WTC11 (cell line): ENCODE data around the gene DYRK3. TPM values are rescaled to one million over a fixed set of nuclear protein-coding genes. Genes with fewer than 3 reads are reported as not detected.

Experiments used
- ATAC-seq: fragments of 200-7000 bp; cut with Tn5 transposase; 2 replicates; pipeline ENCODE4 v1.10.0; 2021; ENCODE audit warnings: mild to moderate bottlenecking, moderate library complexity
- CTCF ChIA-PET: fragments of 300-600 bp; sonication (Branson Sonifier 250); formaldehyde crosslinking; loops from one replicate; lab custom pipeline; 2021; ENCODE audit warnings: antibody characterized with exemption; lab: Charles Lee
- POLR2A ChIA-PET: fragments of 350-600 bp; sonication (Branson Sonifier 250); formaldehyde crosslinking; loops from one replicate; lab custom pipeline; 2021; ENCODE audit warnings: antibody characterized with exemption; lab: Charles Lee
- DNase-seq: peaks from one replicate; pipeline ENCODE4 v3.0.0; 2021; ENCODE audit warnings: low spot score
- H3K27ac Mint-ChIP-seq: 2 replicates; pipeline ENCODE4 v1.8.0; 2021; ENCODE audit warnings: mixed read lengths
- H3K27me3 Mint-ChIP-seq: 2 replicates; pipeline ENCODE4 v1.8.0; 2021; ENCODE audit warnings: low read depth, mild to moderate bottlenecking, moderate library complexity, mixed read lengths
- H3K36me3 Mint-ChIP-seq: 2 replicates; pipeline ENCODE4 v1.8.0; 2021; ENCODE audit warnings: mixed read lengths
- H3K4me1 Mint-ChIP-seq: 2 replicates; pipeline ENCODE4 v1.8.0; 2022; ENCODE audit warnings: mixed read lengths
- H3K4me3 Mint-ChIP-seq: 2 replicates; pipeline ENCODE4 v1.8.0; 2021; ENCODE audit warnings: mild to moderate bottlenecking, moderate library complexity, mixed read lengths
- H3K9me3 Mint-ChIP-seq: 2 replicates; pipeline ENCODE4 v1.8.0; 2021; ENCODE audit warnings: mixed read lengths
- CREM ChIP-seq: sonication (generic); formaldehyde crosslinking; IDR thresholded peaks from 2 replicates; pipeline ENCODE4 v1.8.1; 2022; ENCODE audit warnings: mild to moderate bottlenecking, missing genetic modification reagents, moderate library complexity
- ETV6 ChIP-seq: sonication (generic); formaldehyde crosslinking; IDR thresholded peaks from 2 replicates; pipeline ENCODE4 v1.8.1; 2022; ENCODE audit warnings: mild to moderate bottlenecking, missing genetic modification reagents
- FOXJ3 ChIP-seq: sonication (generic); formaldehyde crosslinking; IDR thresholded peaks from 2 replicates; pipeline ENCODE4 v1.9.0; 2021; ENCODE audit warnings: missing genetic modification reagents, mild to moderate bottlenecking, borderline replicate concordance
- FOXK1 ChIP-seq: sonication (generic); formaldehyde crosslinking; IDR thresholded peaks from 2 replicates; pipeline ENCODE4 v1.8.0; 2022; ENCODE audit warnings: mild to moderate bottlenecking, moderate library complexity, missing genetic modification reagents
- FOXP1 ChIP-seq: sonication (generic); formaldehyde crosslinking; IDR thresholded peaks from 2 replicates; pipeline ENCODE4 v1.8.0; 2022; ENCODE audit warnings: missing genetic modification reagents, mild to moderate bottlenecking, moderate library complexity, borderline replicate concordance
- HMGA2 ChIP-seq: fragments of 250-450 bp; sonication (Bioruptor Pico); IDR thresholded peaks from 2 replicates; pipeline ENCODE4 v1.4.0; 2021; ENCODE audit warnings: mild to moderate bottlenecking, moderate library complexity
- JUN ChIP-seq: sonication (generic); formaldehyde crosslinking; IDR thresholded peaks from 2 replicates; pipeline ENCODE4 v1.8.0; 2023; ENCODE audit warnings: mild to moderate bottlenecking, missing genetic modification reagents
- NFYB ChIP-seq: sonication (generic); formaldehyde crosslinking; conservative IDR thresholded peaks from 2 replicates; pipeline ENCODE4 v1.8.0; 2022; ENCODE audit warnings: low read depth, missing genetic modification reagents
- TEAD4 ChIP-seq: sonication (generic); formaldehyde crosslinking; IDR thresholded peaks from 2 replicates; pipeline ENCODE4 v1.8.0; 2022; ENCODE audit warnings: mild to moderate bottlenecking, missing genetic modification reagents
- TP53 ChIP-seq: sonication (generic); formaldehyde crosslinking; IDR thresholded peaks from 2 replicates; pipeline ENCODE4 v1.8.1; 2023; ENCODE audit warnings: mild to moderate bottlenecking, missing genetic modification reagents
- total RNA-seq: library from RNA; stranded (reverse); gene quantifications from 3 replicates; pipeline ENCODE4 v1.2.3, GENCODE V29; 2021
- TF ChIP-seq, protein P1 (sequence below): sonication (generic); formaldehyde crosslinking; IDR thresholded peaks from 2 replicates; pipeline ENCODE4 v1.8.1; 2023; ENCODE audit warnings: mild to moderate bottlenecking, missing genetic modification reagents
- TF ChIP-seq, protein P2 (sequence below): fragments of 250-450 bp; sonication (Bioruptor Pico); IDR thresholded peaks from 2 replicates; pipeline ENCODE4 v2.1.2; 2022; ENCODE audit warnings: mild to moderate bottlenecking, moderate library complexity
- TF ChIP-seq, protein P3 (sequence below): sonication (generic); formaldehyde crosslinking; IDR thresholded peaks from 2 replicates; pipeline ENCODE4 v1.8.1; 2023; ENCODE audit warnings: mild to moderate bottlenecking, missing genetic modification reagents, moderate library complexity
- TF ChIP-seq, protein P4 (sequence below): fragments of 250-450 bp; sonication (Bioruptor Pico); IDR thresholded peaks from 2 replicates; pipeline ENCODE4 v1.9.0; 2021; ENCODE audit warnings: mild to moderate bottlenecking
- TF ChIP-seq, protein P5 (sequence below): sonication (generic); formaldehyde crosslinking; IDR thresholded peaks from 2 replicates; pipeline ENCODE4 v1.8.0; 2023; ENCODE audit warnings: missing genetic modification reagents, mild to moderate bottlenecking, borderline replicate concordance

DYRK3 gene
- total RNA-seq, 1 experiment from 2014 or later, result 7.8 TPM

DNA sequence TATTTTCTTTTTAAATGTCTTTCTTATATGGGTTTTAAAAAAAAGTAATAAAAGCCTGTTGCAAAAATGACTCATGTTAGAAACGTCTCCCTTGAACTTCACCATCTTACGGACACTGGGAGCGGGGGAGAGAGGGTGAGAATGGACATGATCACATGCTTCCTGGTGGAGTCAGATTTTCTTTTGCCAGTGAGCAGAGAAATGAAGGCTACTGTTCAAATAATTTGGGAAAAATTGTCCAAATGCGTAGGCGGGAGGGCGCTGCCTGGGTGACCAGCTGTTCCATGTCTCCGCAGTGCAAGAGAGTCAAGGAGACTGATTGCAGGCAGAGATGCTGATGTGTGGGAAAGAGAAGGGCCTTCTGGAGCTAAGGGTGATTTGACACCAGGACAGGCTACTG, 46.1 kb upstream of the DYRK3 start:
- Mint-ChIP-seq H3K9me3 (no peaks in the 10 kb centered on the region), H3K36me3 (peaks cover 21% of the 10 kb centered on the region), H3K27ac (no peak overlapping the region), H3K4me3 (no peak overlapping the region), H3K4me1 (no peaks in the 10 kb centered on the region), H3K27me3 (no peaks in the 10 kb centered on the region)
- ChIA-PET CTCF (interaction anchor here (3.2 to 7.8 kb wide), 2 partner anchors 98 to 110 kb away, joined by 15 to 126 read pairs; no protein-coding TSS in a partner anchor), POLR2A (interaction anchor here (0.7 kb wide), 1 partner anchor 44 kb away, joined by 3 read pairs; no protein-coding TSS in a partner anchor)
- DNase-seq (no peak), ATAC-seq (no peak)
- no peak for TF ChIP-seq NFYB (CRISPR knock-in tag)
- no peak for TF ChIP-seq TP53 (CRISPR knock-in tag)
- TF ChIP-seq, protein P1, sequence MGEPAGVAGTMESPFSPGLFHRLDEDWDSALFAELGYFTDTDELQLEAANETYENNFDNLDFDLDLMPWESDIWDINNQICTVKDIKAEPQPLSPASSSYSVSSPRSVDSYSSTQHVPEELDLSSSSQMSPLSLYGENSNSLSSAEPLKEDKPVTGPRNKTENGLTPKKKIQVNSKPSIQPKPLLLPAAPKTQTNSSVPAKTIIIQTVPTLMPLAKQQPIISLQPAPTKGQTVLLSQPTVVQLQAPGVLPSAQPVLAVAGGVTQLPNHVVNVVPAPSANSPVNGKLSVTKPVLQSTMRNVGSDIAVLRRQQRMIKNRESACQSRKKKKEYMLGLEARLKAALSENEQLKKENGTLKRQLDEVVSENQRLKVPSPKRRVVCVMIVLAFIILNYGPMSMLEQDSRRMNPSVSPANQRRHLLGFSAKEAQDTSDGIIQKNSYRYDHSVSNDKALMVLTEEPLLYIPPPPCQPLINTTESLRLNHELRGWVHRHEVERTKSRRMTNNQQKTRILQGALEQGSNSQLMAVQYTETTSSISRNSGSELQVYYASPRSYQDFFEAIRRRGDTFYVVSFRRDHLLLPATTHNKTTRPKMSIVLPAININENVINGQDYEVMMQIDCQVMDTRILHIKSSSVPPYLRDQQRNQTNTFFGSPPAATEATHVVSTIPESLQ, result no peak
- TF ChIP-seq CREM (CRISPR knock-in tag), result no peak
- no peak for TF ChIP-seq TEAD4 (CRISPR knock-in tag)
- no peak for TF ChIP-seq FOXP1 (CRISPR knock-in tag)
- TF ChIP-seq, protein P2, sequence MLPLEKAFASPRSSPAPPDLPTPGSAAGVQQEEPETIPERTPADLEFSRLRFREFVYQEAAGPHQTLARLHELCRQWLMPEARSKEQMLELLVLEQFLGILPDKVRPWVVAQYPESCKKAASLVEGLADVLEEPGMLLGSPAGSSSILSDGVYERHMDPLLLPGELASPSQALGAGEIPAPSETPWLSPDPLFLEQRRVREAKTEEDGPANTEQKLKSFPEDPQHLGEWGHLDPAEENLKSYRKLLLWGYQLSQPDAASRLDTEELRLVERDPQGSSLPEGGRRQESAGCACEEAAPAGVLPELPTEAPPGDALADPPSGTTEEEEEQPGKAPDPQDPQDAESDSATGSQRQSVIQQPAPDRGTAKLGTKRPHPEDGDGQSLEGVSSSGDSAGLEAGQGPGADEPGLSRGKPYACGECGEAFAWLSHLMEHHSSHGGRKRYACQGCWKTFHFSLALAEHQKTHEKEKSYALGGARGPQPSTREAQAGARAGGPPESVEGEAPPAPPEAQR (CRISPR knock-in tag), result no peak
- TF ChIP-seq, protein P3, sequence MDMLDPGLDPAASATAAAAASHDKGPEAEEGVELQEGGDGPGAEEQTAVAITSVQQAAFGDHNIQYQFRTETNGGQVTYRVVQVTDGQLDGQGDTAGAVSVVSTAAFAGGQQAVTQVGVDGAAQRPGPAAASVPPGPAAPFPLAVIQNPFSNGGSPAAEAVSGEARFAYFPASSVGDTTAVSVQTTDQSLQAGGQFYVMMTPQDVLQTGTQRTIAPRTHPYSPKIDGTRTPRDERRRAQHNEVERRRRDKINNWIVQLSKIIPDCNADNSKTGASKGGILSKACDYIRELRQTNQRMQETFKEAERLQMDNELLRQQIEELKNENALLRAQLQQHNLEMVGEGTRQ (CRISPR knock-in tag), result no peak
- no peak for TF ChIP-seq HMGA2
- TF ChIP-seq FOXJ3 (CRISPR knock-in tag), result no peak
- no peak for TF ChIP-seq JUN (CRISPR knock-in tag)
- TF ChIP-seq FOXK1 (CRISPR knock-in tag), result no peak
- TF ChIP-seq, protein P4, sequence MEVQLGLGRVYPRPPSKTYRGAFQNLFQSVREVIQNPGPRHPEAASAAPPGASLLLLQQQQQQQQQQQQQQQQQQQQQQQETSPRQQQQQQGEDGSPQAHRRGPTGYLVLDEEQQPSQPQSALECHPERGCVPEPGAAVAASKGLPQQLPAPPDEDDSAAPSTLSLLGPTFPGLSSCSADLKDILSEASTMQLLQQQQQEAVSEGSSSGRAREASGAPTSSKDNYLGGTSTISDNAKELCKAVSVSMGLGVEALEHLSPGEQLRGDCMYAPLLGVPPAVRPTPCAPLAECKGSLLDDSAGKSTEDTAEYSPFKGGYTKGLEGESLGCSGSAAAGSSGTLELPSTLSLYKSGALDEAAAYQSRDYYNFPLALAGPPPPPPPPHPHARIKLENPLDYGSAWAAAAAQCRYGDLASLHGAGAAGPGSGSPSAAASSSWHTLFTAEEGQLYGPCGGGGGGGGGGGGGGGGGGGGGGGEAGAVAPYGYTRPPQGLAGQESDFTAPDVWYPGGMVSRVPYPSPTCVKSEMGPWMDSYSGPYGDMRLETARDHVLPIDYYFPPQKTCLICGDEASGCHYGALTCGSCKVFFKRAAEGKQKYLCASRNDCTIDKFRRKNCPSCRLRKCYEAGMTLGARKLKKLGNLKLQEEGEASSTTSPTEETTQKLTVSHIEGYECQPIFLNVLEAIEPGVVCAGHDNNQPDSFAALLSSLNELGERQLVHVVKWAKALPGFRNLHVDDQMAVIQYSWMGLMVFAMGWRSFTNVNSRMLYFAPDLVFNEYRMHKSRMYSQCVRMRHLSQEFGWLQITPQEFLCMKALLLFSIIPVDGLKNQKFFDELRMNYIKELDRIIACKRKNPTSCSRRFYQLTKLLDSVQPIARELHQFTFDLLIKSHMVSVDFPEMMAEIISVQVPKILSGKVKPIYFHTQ (CRISPR knock-in tag), result no peak
- TF ChIP-seq ETV6 (CRISPR knock-in tag), result no peak
- TF ChIP-seq, protein P5, sequence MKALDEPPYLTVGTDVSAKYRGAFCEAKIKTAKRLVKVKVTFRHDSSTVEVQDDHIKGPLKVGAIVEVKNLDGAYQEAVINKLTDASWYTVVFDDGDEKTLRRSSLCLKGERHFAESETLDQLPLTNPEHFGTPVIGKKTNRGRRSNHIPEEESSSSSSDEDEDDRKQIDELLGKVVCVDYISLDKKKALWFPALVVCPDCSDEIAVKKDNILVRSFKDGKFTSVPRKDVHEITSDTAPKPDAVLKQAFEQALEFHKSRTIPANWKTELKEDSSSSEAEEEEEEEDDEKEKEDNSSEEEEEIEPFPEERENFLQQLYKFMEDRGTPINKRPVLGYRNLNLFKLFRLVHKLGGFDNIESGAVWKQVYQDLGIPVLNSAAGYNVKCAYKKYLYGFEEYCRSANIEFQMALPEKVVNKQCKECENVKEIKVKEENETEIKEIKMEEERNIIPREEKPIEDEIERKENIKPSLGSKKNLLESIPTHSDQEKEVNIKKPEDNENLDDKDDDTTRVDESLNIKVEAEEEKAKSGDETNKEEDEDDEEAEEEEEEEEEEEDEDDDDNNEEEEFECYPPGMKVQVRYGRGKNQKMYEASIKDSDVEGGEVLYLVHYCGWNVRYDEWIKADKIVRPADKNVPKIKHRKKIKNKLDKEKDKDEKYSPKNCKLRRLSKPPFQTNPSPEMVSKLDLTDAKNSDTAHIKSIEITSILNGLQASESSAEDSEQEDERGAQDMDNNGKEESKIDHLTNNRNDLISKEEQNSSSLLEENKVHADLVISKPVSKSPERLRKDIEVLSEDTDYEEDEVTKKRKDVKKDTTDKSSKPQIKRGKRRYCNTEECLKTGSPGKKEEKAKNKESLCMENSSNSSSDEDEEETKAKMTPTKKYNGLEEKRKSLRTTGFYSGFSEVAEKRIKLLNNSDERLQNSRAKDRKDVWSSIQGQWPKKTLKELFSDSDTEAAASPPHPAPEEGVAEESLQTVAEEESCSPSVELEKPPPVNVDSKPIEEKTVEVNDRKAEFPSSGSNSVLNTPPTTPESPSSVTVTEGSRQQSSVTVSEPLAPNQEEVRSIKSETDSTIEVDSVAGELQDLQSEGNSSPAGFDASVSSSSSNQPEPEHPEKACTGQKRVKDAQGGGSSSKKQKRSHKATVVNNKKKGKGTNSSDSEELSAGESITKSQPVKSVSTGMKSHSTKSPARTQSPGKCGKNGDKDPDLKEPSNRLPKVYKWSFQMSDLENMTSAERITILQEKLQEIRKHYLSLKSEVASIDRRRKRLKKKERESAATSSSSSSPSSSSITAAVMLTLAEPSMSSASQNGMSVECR (CRISPR knock-in tag), result no peak
